HG02678 (cell line): ENCODE data around the gene LGMN.

Experiments
- ATAC-seq: cut with Tn5 transposase; IDR thresholded peaks from one replicate; pipeline ENCODE4 v1.9.1; 2021; ENCODE audit warnings: mild to moderate bottlenecking, moderate library complexity; ENCODE audit not compliant: unreplicated experiment

Gene LGMN

DNA sequence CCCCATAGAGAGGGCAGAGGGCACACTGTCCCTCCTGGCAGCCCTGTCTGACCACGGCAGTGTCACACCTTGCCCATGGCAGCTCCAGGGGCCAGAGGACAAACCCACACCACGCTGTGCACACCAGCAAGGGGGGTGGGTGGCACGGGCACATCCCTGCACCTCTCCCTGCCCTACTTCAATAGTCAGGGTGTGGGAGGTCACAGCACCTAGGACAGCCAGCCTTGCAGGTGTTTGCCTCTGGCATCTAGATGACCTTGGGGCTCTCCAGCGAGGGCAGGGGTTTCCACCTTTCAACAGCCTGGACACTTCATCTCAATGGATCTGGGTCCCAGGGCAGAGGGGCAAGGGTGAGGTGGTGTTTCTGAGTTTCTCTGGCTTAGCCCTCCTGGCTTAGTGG lies 69.2 kb downstream of the LGMN start:
- no peak for ATAC-seq

DNA sequence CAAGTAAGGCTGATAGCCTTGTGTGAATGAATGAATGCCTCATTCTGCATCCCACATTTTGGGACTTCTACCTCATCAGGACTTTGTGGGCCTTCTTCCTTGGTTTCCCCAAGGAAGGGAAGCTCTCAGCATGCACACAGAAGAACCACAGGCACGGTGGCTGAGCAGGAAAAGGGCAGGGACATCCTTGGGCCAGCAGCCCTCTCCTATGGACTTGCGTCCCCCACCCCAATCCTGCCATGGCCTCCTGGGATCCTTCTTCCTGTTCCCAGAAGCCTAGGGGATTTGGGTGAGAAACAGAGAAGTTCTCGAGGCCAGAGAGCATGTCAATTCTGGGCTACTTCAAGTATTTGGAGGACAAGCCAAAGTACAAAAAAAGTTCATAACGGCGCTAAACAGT lies 69.7 kb downstream of the LGMN start:
- no peak for ATAC-seq

DNA sequence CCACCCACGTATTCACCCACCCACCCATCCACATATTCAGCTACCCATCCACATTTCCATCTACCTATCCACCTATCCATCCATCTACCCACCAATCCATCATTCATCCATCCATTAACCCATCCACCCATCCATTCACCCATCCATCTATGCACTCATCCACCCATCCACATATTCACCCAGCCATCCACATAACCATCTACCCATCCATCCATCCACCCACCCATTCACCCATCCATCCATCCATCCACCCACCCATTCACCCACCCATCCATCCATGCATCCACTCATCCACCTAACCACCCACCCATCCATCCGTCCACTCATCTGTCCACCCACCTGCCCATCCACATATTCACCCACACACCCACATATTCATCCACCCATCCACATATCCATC lies 70.5 kb downstream of the LGMN start:
- ATAC-seq, result no peak

DNA sequence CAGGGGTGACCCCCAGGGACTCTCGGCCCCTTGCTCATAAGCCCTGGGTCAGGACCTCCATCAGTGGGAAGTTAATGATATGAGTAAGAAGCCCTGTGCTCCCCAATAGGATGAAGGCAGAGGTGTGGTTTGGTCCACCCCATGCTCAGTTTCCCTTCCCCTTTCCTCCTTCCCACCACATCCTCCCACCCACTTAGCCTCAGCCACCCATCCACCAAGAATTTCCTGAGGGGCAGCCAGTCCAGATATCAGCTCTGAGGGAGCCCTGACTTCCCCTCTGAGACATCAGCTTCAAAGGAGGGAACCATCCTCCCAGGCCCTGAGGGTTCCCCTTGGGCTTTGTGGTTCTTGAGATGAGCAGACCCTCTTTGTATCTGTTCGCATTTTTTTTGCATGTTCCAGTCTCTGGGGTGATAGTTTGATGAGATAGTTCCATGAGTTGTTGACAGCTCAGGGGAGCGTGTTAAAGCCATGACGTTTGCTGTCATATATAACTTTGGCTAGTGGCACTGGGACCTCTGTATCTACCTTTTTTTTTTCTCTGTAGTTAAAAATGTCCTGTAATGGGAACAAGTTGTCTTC lies 71.2 kb downstream of the LGMN start:
- ATAC-seq, result peak; percentile 74

DNA sequence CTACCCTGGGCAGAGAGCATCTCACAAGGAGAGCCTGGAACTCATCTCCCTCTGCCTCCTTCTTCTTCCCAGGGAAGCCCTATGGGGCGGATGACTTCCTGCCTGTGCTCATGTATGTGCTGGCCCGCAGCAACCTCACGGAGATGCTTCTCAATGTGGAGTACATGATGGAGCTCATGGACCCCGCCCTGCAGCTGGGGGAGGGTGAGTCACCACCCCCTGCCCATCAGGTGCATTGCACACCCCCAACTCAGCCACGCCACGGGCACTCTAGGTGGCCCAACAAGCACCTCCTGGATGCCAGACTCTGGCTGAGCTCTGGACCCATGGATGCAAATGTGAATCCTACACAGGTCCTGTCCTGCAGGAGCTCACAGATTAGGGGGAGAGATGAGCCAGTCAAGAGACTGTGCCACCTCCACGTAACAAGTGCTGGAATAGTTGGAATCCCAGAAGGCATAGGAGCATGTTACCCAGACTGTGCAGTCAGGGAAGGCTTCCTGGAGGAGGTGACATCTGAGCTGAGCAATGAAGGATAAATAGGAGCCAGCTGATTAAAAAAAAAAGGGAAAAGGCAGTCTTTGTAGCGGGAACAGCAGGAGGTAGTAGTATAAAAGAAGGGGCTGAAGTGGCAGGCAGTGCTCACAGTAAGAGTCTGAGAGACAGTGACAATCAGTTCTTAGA lies 71.9 kb downstream of the LGMN start:
- ATAC-seq, result no peak

DNA sequence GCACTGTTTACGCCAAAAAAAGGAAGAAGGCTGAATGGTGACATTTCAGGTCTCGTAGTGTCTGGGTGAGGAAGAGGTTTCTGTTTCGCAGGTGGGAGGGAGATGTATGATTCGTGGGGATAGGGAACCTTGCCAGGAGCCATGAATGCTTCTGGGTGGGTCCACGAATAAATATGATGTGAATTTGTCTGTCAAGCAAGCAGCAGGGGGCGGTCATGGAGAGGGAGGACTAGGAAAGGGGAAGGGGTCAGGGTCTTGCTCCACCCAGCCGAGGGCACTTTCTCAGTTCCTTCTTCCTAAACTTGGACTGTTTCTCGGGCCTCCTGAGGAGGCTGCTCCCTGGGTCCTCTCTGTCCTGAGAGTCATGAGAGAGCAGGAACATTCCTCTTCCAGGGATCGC lies 72.5 kb downstream of the LGMN start:
- ATAC-seq, result no peak

DNA sequence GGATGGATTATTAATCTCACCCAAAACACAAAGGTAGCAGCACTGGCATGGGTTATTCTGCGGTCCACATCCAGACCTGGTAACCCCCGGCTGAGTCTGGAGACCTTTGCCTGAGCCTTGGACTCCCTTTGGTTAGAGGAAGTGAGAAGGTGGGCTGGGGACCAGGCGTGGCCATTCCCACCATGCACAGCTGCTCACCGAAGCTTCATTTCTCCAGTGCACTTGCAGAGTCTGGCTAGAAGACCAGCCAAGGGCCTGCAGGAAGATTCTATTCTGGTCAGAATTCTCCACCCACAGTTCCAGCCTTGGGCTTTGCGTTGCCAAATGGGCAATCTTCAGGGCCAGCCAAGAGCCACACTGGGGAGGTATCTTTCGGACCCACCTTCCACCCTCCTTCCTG lies 73.0 kb downstream of the LGMN start:
- ATAC-seq, result no peak

DNA sequence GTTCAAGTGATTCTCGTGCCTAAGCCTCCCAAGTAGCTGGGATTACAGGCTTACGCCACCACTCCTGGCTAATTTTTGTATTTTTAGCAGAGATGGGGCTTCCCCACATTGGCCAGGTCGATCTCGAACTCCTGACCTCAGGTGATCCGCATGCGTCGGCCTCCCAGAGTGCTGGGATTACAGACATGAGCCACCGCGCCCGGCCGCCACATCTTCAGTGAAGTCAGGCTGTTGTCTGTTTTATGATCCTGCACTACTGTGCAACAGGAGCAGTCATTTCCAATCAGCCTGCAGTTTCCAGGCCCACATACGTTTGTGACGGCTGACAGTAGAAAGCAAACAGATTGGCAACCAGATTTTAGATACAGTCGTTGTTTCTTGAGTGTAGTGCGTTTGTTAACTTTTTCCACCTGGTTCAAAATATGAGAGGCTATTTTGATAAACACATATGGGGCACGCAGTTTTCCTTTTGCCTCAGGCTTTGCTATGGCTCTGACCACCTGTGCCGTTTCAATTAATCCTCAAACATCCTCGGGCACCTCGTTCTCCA lies 74.8 kb downstream of the LGMN start:
- ATAC-seq, result no peak

DNA sequence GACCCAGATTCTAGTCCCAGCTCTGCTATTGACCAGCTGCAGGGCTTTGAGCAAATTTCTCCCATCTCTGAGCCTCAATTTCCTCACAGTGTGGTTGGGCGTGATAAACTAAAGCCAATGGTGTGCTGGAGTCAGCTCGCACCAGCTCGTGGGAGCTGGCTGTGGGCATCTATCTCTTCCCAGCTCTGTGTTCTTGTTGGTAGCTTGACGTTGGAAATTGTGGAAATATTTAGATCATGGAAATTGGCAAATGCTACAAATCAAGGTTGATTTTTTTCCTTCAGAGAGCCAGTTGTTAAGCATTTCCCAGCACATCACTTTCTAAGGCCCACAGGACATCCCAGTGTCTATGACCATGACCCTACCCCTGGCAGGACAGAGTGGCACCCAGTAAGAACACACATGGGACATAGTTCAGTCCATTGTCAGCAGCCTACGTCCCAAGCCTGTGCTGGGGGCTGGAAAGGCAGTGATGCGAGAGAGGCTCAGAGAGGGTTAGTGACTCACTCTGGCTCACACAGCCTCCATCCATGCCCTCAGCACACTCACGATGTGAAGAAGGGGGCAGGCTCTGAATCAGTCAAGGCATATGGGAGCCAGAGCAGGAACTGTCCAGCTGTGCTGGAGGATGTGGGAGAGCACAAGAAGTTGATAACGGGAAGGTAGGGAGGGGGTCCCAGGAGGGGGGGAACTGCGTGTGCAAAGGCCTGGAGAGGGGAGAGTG lies 77.6 kb downstream of the LGMN start:
- ATAC-seq, result no peak

DNA sequence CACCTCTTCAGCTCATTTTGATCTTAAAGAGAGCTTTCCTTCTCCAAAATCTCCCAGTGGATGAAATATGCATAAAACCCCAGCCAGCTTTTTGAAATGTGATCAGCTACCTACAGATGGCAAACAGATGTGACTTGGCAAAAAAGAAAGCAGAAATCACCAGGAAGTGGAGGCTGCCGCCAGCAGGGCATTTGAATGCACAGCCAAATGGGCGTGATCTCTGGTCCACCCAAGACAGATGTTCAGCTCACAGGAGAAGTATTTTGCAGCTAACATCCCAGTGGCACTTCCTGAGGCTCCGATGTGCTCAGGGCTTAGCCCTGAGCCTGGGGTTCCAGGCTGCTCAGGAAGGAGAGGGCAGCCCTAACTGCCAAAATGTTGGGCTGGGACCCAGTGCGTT lies 78.3 kb downstream of the LGMN start:
- ATAC-seq, result peak; percentile 61

DNA sequence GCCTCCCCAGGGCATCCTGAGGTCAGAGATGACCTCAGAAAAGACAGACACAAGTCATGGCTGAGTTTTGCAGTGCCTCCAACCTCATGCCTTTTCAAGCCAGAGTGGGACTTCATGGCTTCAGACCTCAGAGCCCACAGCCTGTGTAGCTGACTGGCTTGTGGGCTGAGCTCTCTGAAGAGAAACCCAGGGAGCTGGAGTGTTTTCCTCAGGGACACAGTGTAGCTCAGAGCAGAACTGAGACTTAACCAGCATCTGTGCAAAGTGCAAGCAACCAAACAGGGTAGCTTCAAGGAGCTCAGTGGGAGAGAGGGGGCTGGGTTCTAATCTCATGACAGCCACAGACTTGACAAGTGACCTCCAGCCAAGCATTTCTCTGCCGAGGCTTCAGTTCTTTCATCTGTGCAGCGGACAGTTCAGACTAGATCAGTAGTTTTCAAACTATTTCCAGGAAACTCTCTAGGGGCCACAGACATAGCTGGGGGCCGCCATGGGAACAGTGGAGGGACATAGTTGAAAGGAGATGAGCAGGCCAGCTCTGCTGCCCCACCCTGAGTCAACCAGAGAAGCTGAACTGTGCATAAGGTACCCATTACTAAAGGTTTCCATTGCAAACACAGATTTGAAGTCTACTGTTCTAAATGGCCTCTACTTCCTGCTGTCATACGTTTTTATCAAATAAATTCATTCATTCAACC lies 80.0 kb downstream of the LGMN start:
- ATAC-seq, result peak; percentile 37

DNA sequence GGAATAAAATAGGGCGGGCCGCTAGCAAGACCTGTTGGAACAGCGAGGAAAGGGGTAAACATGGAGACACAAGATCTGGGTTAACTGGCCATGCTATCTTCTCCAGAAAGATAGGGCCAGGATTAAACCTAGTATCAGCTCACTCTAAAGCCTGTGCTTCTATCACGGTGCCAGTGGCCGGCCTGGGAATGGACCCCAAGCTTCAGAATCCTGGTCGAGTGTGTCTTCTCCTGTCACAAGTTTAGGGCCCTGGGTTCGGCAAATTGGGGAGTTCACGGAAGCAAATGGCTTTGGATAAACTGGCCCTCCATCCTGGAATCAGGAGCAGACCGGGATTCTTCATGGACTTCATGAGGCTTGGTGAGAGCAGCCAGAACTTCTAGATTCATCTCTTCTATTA lies 82.2 kb downstream of the LGMN start:
- no peak for ATAC-seq

DNA sequence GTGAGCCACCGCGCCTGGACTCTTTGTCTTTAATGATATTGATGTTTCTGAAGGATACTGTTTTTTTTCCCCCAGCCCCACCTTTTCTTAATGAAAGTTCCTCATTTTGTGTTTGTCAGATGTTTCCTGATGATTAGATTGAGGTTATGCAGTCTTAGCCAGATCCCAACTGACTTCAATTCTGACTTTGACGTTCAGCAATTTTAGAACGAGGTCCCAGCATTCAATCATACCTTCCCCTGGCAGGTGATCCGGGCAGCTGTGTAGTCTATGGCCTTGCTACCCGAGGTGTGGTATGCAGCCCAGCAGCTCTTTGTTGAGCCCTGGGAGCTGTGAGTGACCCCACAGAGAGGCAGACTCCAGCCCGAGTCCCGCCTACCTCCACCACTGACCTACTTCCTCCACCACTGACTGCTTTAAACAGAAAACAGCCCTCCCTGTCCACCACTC lies 82.7 kb downstream of the LGMN start:
- no peak for ATAC-seq

DNA sequence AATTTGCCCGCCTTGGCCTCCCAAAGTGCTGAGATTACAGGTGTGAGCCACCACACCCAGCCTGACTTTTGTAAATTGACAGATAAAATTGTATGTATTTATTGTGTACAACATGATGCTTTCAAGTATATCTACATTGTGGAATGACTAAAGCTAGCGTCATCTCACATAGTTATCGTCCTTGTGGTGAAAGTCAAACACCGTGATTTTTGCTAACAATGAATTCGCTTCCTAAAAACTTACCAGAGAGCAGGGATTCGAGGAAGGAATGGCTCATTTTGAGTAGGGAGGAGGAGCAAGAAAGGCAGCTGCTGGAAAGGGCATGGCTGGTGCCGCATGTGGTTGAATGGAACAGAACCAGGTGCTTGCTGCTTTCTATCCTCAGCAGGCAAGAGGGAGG lies 85.4 kb downstream of the LGMN start:
- no peak for ATAC-seq

DNA sequence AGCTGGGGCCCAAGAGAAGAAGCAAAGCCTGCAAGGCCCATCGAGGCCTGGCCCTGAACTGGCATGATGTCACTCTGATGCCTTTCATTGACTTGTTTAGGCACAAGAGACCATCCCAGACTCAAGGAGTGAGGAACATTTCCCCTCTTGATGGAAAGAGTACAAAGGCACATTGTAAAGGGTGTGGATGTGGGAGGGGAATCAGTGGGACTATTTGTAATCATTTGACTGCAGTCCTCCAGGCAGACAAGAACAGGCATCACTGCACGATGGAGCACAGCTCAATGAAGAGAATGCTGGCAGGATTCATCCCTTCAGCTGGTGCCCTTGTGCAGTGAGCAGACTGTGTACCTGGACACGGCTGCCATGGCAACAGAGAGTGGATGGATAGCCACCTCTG lies 87.9 kb downstream of the LGMN start:
- no peak for ATAC-seq

DNA sequence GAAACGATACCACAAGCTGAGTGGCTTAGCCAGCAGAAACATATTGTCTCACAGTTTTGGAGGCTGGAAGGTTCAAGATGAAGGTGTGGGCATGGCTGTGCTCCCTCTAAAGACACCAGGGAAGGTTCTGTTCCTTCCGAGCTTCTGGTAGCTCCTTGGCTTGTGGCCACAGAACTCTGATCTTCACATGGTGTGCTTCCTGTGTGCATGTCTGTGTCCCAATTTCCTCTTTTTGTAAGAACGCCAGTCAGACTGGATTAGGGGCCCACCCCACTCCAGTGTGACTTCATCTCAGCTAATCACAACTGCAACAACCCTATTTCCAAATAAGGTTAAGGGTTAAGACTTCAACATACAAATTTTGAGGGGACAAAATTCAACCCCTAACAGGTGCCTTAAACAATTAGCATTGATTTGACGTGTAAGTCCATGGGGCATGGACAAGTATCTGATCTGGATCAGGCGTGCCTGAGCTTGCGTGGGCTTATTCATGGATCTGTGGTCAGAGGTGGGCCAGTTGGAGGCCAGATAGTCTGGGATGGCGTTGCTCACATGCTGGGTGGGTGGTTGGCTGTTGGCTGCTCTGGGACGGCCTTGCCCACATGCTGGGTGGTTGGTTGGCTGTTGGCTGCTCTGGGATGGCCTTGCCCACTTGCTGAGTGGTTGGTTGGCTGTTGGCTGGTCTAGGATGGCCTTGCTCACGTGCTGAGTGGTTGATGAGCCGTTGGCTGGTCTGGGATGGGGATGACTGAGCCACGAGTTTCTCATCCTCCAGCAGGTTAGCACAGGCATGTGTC lies 88.5 kb downstream of the LGMN start:
- ATAC-seq, result no peak

DNA sequence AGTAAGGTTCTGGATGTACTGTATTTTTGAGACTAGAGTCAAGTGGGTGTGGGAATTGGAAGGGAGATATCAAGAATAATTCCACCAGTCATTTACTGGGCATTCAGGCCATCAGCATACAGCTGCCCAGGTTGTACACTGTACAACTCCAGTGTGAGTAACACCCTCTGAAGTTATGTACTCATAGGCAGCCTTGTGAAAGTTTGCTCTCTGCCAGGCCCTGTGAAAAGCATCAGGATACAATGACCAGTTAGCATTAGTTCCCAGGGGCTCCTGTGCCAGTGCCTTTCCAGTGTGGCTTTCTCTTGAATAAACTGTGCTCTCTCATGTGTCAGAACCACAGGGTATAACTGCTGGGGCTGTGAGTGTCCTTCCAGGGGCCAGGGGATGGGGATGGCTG lies 89.7 kb downstream of the LGMN start:
- no peak for ATAC-seq

DNA sequence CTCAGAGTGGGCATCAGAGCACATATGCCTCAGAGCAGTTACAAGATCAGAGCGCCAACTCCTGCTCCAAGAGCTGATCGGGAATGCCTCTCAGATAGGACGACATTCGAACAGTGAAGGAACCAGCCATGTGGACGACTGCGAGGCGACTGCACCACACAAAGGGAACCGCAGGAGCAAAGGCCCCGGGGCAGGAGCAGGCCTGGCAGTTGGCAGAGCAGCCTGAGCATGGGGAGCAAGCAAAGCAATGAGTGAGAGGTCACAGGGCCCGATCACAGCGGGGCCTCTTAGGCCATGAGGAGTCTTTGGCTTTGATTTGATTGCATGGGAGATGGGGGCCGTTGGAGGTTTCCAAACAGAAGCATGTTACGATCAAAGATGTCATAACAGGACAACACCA lies 90.3 kb downstream of the LGMN start:
- ATAC-seq, result no peak

DNA sequence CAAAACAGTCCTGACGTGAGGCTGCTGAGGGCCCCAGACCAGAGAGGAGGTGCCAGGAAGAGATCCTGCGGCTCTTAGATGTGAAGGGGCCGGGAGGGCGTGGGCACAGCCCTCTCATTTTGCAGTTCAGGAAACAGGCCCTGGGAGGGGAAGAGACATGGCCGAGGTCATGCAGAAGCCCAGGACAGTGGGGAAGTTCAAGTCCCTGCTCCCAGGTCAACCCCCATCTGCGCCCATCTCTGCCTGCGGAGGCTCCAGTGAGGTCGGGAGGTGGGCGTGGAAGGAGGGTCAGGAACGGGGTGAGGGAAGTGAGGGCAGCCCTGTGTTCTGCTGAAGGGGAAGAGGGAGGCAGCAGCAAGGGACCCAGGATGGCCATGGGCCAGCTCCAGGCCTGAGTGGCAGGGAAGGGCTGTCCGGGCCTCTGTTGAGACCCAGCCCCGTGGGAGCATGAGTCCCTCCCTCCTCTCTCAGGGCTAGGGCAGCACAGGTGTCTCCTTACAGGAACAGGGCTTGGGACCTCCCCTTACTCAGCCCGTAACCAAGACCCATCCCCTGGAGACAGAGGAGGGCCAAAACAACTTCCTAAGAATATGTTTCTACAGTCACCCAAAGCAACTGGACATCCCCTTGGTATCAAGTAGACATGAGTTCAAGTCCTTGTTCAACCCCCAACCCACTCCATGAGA lies 90.8 kb downstream of the LGMN start:
- no peak for ATAC-seq
